Nephron progenitor cell (in vitro differentiated cells): ENCODE measurements around the gene PNPO.

ENCODE experiments used
- DNase-seq: peaks from one replicate; pipeline ENCODE4 v3.0.0; 2021
- H3K27ac Mint-ChIP-seq: 2 replicates; pipeline ENCODE4 v1.8.0; 2021; ENCODE audit warnings: mild to moderate bottlenecking, moderate library complexity, mixed read lengths
- H3K27me3 Mint-ChIP-seq: 2 replicates; pipeline ENCODE4 v1.8.0; 2021; ENCODE audit warnings: mild to moderate bottlenecking, low read depth, mixed read lengths; ENCODE audit not compliant: poor library complexity
- H3K36me3 Mint-ChIP-seq: 2 replicates; pipeline ENCODE4 v1.8.0; 2021; ENCODE audit warnings: low read depth, mixed read lengths
- H3K4me1 Mint-ChIP-seq: 2 replicates; pipeline ENCODE4 v1.8.0; 2021; ENCODE audit warnings: mixed read lengths
- H3K4me3 Mint-ChIP-seq: 2 replicates; pipeline ENCODE4 v1.8.0; 2021; ENCODE audit warnings: mild to moderate bottlenecking, moderate library complexity, mixed read lengths
- H3K9me3 Mint-ChIP-seq: 2 replicates; pipeline ENCODE4 v1.8.0; 2021; ENCODE audit warnings: mild to moderate bottlenecking, moderate library complexity, mixed read lengths
- CTCF ChIP-seq: fragments of 200-600 bp; sonication (generic); IDR thresholded peaks from 2 replicates; pipeline ENCODE4 v1.5.0; 2021; ENCODE audit warnings: antibody characterized with exemption

Gene PNPO

DNA sequence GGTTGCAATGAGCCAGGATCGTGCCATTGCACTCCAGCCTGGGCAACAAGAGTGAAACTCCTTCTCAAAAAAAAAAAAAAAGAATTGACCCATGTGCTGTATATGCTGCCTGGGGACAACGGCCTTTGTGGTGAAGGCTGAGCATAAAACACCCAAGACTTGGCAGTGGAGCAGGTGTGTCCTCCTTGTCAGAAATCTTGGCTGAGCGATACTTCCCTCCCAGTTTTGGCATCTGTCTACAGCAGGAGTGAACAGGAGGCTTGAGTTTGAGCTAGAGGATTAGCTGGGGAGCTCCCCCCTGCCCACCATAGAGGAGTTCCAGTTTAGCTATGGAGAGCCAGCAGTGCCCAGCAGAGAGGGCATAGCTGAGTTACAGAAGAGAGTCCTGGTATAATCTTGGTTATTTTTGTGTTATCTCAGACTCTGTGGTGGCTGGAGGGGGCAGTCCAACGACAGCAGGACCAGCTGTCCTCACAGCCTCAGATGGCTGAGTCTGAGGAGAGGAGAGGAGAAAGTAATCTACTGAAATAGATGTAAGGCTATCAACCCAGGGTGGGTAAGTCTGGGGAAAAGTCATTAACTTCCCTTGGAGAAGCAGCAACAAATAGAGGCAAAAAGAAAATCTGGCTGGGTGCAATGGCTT, 26.9 kb upstream of the PNPO start:
- no peak for TF ChIP-seq CTCF
- Mint-ChIP-seq H3K4me3 (no peak overlapping the region), H3K27me3 (peaks cover 4% of the 10 kb centered on the region), H3K4me1 (peaks cover 8% of the 10 kb centered on the region), H3K27ac (peak overlapping the region; percentile 53), H3K9me3 (no peaks in the 10 kb centered on the region), H3K36me3 (peaks cover 38% of the 10 kb centered on the region)
- DNase-seq: no peak

DNA sequence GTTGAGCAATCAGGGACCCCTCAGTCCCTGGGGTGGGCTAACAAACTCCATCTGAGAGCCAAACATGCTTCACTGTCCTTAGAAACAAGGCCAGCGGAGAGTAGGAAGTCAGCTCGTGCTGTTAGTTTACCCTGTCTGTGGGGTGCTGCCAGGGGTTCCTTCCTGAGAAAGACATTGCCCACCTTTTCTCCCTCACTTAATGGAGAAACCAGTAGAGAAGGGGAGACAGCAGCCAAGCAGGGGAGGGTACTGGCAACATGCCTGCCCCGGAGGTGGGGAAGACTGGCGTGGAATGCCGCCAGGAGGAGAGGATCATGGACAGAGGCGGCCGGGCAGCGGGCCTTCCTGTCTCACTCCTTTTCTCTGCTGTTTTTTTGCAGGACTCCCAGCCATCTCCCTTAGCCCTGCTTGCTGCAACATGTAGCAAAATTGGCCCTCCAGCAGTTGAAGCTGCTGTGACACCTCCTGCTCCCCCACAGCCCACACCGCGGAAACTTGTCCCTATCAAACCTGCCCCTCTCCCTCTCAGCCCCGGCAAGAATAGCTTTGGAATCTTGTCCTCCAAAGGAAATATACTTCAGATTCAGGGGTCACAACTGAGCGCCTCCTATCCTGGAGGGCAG, 25.5 kb upstream of the PNPO start:
- Mint-ChIP-seq H3K4me3 (no peak overlapping the region), H3K9me3 (no peaks in the 10 kb centered on the region), H3K36me3 (peaks cover 41% of the 10 kb centered on the region), H3K4me1 (peaks cover 8% of the 10 kb centered on the region), H3K27me3 (no peaks in the 10 kb centered on the region), H3K27ac (no peak overlapping the region)
- no peak for DNase-seq
- no peak for TF ChIP-seq CTCF

DNA sequence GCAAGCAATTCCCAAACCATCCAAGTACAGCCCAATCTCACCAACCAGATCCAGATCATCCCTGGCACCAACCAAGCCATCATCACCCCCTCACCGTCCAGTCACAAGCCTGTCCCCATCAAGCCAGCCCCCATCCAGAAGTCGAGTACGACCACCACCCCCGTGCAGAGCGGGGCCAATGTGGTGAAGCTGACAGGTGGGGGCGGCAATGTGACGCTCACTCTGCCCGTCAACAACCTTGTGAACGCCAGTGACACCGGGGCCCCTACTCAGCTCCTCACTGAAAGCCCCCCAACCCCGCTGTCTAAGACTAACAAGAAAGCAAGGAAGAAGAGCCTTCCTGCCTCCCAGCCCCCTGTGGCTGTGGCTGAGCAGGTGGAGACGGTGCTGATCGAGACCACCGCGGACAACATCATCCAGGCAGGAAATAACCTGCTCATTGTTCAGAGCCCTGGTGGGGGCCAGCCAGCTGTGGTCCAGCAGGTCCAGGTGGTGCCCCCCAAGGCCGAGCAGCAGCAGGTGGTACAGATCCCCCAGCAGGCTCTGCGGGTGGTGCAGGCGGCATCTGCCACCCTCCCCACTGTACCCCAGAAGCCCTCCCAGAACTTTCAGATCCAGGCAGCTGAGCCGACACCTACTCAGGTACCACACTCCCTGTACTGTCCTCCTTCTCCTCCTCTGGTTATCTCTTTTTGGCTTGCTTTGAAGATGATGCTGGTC, 24.7 kb upstream of the PNPO start:
- TF ChIP-seq CTCF: no peak
- DNase-seq: no peak
- Mint-ChIP-seq H3K4me3 (no peak overlapping the region), H3K27me3 (no peaks in the 10 kb centered on the region), H3K27ac (no peak overlapping the region), H3K4me1 (peaks cover 8% of the 10 kb centered on the region), H3K36me3 (peaks cover 45% of the 10 kb centered on the region), H3K9me3 (no peaks in the 10 kb centered on the region)

- TF ChIP-seq CTCF: no peak
Observed at GRCh38 chr17:47917581-47917980, 23.8 kb upstream of the PNPO start.

GRCh38 chr17:47918006-47918405, 23.4 kb upstream of the PNPO start:
- TF ChIP-seq CTCF: no peak
- Mint-ChIP-seq H3K9me3 (no peaks in the 10 kb centered on the region), H3K27me3 (no peaks in the 10 kb centered on the region), H3K4me3 (no peak overlapping the region), H3K36me3 (peaks cover 44% of the 10 kb centered on the region), H3K4me1 (no peaks in the 10 kb centered on the region), H3K27ac (no peak overlapping the region)
- no peak for DNase-seq

More at GRCh38 chr17:47917581-47917980, 23.8 kb upstream of the PNPO start:
- Mint-ChIP-seq H3K27me3 (no peaks in the 10 kb centered on the region), H3K27ac (no peak overlapping the region), H3K36me3 (peaks cover 40% of the 10 kb centered on the region), H3K4me3 (no peak overlapping the region), H3K9me3 (no peaks in the 10 kb centered on the region), H3K4me1 (no peaks in the 10 kb centered on the region)
- DNase-seq: no peak
